ENCODE results near the gene EEF1AKMT1.

DNA sequence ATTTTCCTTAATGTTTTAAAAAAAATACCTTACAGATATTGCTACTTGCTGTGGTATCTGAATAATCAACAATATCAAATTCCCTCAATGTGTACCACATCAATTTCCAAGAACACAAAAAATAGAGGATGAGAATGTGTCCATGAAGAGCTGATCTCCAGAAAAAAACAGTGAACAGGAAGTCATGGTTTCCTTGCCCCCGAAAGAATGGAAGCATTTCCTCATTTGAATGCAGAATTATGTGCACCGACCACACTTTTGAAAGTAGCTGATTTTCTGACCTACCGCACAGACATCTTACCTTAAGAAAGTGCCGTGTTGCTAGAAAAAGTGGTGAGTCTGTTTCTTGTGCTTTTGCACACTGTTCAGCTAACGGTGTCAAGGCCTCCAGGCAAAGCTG lies 13.4 kb upstream of the EEF1AKMT1 start:
- TF ChIP-seq POLR2A (IDR thresholded peaks at IDR 0.05; ENCODE audit: low read depth, low read length): no peak
- TF ChIP-seq POLR2AphosphoS5 (IDR thresholded peaks at IDR 0.05; ENCODE audit: low read depth, low read length): no peak

All from GM12892 (cell line).